Type B pancreatic cell (in vitro differentiated cells): ENCODE measurements around the gene SLC66A2. TPM values are rescaled to one million over a fixed set of nuclear protein-coding genes. Genes with fewer than 3 reads are reported as not detected.

Source experiments
- DNase-seq: peaks from one replicate; pipeline ENCODE4 v3.0.0; 2021; ENCODE audit warnings: mixed read lengths; ENCODE audit not compliant: unreplicated experiment; ENCODE audit errors: extremely low spot score
- H3K27ac Mint-ChIP-seq: 2 replicates; pipeline ENCODE4 v1.8.0; 2021; ENCODE audit warnings: mild to moderate bottlenecking, mixed read lengths
- H3K27me3 Mint-ChIP-seq: 2 replicates; pipeline ENCODE4 v1.8.0; 2021; ENCODE audit warnings: mixed read lengths
- H3K36me3 Mint-ChIP-seq: 2 replicates; pipeline ENCODE4 v1.8.0; 2021; ENCODE audit warnings: mixed read lengths
- H3K4me1 Mint-ChIP-seq: one replicate; pipeline ENCODE4 v1.8.0; 2021; ENCODE audit warnings: mixed read lengths; ENCODE audit not compliant: unreplicated experiment
- H3K4me3 Mint-ChIP-seq: 2 replicates; pipeline ENCODE4 v1.8.0; 2021; ENCODE audit warnings: mild to moderate bottlenecking, mixed read lengths
- H3K9me3 Mint-ChIP-seq: 2 replicates; pipeline ENCODE4 v1.8.0; 2021; ENCODE audit warnings: mixed read lengths
- CTCF ChIP-seq: fragments of 200-600 bp; sonication (generic); conservative IDR thresholded peaks from 2 replicates; pipeline ENCODE4 v1.5.0; 2021; ENCODE audit warnings: antibody characterized with exemption, mild to moderate bottlenecking
- total RNA-seq: library from RNA; stranded (reverse); gene quantifications from 2 replicates; pipeline ENCODE4 v1.2.1, GENCODE V29; 2021; ENCODE audit warnings: low replicate concordance

The SLC66A2 gene
- total RNA-seq, 1 donor from 2014 or later: 39.7 TPM

DNA sequence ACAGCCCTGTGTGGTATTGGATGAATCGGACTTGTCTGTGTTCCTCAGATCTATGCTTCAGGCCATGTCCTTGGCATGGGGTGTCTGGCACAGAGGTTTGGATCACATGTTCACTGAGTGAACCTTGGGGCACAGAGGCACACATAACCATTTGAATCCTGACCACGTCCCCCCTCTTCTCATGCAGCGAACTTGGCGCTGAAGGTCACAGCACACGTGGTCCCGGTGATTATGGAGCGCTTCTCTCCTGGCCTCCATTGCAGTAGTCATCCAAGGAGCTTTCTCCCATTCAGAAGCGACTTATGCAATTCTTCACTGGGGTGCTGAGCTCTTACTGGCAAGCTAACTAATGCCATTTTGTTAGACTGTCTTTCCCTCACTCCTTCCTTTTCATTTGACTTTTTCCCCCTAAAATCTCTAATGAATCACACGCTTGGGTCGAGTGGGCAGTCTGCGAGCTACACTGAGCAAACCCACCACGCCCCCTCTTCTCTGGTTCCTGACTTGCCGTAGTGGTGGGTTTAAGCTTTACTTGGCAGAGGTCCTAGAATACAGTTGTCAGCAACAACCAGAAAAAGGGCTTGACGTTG lies 94.3 kb downstream of the SLC66A2 start:
- H3K27me3 Mint-ChIP-seq: peaks cover 16% of the 10 kb centered on the region
- peaks cover 8% of the 10 kb centered on the region for H3K9me3 Mint-ChIP-seq
- no peaks in the 10 kb centered on the region for H3K36me3 Mint-ChIP-seq
- H3K4me1 Mint-ChIP-seq: peaks cover 16% of the 10 kb centered on the region
- H3K27ac Mint-ChIP-seq: peak overlapping the region; percentile 45
- peak overlapping the region; percentile 53 for H3K4me3 Mint-ChIP-seq
- DNase-seq: no peak
- TF ChIP-seq CTCF: no peak

GRCh38 chr18:79856119-79857007 lies 95.1 kb downstream of the SLC66A2 start:
- Mint-ChIP-seq H3K4me3 (peak overlapping the region; percentile 22), H3K4me1 (peaks cover 16% of the 10 kb centered on the region), H3K9me3 (no peaks in the 10 kb centered on the region), H3K27ac (peak overlapping the region; percentile 83), H3K36me3 (no peaks in the 10 kb centered on the region), H3K27me3 (peaks cover 10% of the 10 kb centered on the region)
- DNase-seq: no peak
- no peak for TF ChIP-seq CTCF

DNA sequence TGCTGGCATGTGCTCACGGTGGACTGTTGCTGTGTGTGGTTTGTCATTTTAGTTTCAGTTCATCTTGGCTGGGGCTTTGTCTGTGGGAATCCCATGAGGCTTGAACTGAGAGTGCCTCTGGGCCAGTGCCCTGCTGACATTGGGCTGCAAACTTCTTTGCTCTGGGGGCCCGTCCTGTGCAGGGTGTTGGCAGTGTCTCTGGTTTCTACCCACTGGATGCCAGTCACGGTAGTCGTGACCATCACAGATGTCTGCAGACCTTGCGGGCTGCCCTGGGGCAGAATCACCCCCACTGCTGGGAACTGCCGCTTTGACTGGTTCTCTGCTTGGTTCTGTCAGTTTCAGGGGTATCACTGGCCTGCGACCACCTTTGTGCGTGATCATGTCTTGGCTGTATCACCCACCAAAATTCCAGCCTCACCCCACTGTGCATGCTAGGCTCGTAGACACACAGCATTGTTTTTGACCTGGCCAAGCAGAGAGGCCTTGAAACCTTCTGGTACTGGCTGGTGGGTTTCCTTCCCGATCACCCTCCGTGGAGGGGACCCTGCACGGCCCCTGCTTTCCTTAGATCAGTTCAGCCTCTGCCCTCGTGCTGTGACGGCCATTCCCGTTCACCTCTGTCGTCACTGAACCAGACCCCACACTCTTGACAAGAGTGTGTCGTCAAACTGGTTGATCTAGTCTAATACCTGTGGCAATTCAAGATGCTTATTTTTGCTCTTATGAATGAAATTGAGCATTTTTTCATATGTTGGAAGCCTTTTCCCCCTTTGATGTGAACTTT lies 96.1 kb downstream of the SLC66A2 start:
- peak; percentile 40 for DNase-seq
- Mint-ChIP-seq H3K36me3 (no peaks in the 10 kb centered on the region), H3K4me1 (peaks cover 16% of the 10 kb centered on the region), H3K27ac (peak overlapping the region; percentile 83), H3K9me3 (no peaks in the 10 kb centered on the region), H3K4me3 (peak overlapping the region; percentile 22), H3K27me3 (peaks cover 10% of the 10 kb centered on the region)
- no peak for TF ChIP-seq CTCF

DNA sequence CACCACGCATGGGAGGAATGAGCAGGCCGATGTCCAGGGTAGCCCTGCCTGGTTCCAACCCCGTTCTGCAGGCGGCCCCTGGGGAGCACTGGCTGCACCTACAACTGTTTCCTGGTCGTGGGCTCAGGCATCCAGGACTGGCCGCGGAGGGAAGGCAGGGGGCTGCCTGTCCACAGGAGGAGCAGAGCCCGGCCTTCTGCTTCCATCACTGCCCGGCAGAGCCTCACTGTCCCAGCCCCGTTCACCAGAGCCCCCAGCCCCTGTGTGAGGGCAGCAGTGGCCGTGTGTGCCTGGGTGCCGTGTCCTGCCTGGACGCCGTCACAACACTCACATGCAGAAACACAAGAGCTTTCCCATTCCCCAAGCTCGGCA lies 97.5 kb downstream of the SLC66A2 start:
- peak; percentile 55 for DNase-seq
- no peak for TF ChIP-seq CTCF
- Mint-ChIP-seq H3K27me3 (peaks cover 6% of the 10 kb centered on the region), H3K36me3 (no peaks in the 10 kb centered on the region), H3K9me3 (no peaks in the 10 kb centered on the region), H3K4me3 (no peak overlapping the region), H3K4me1 (peaks cover 16% of the 10 kb centered on the region), H3K27ac (no peak overlapping the region)

DNA sequence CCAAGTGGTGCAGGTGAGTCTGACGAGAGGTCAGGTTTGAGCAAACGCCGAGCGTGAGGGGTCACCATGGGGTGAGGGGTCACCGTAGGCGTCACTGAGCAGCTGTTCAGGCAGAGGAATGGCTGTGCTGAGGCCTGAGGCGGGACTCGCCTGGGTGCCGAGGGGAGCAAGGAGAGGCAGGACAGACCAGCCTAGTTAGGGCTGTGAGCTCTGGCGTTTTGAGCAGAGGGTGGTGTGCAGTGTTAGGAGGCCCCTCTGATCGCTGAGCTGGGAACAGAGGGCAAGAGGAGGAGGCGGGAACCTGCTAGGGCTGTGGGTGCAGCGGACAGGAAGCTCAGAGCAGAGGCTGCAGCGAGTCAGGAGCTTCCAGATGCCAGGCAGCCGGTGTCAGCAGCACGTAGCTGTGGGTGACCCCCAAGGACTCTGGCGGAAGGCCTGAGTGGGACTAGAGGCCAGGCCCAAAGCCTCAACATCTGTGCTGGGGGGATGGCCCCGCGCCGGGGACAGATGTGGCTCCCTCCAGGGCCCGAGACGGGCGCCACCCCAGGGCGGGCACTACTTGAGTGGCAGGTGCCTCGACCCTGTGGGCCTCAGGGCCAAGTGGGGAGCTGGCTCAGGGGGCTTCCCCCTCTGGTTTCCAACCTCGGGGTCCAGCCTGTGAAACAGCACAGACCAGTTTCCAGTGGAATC lies 98.0 kb downstream of the SLC66A2 start:
- peak; percentile 66 for DNase-seq
- Mint-ChIP-seq H3K4me3 (no peak overlapping the region), H3K27ac (no peak overlapping the region), H3K27me3 (peaks cover 6% of the 10 kb centered on the region), H3K4me1 (peaks cover 16% of the 10 kb centered on the region), H3K36me3 (no peaks in the 10 kb centered on the region), H3K9me3 (no peaks in the 10 kb centered on the region)
- no peak for TF ChIP-seq CTCF
